Gastroesophageal sphincter (tissue), 3 donors: ENCODE results near the gene INCENP.

Experiments
- CTCF ChIP-seq, 4 experiments: fragments of 200-600 bp in 2 of 4; fragments of 450-650 bp in 2 of 4; sonication (generic) in 1 of 4; IDR thresholded peaks; one replicate each; pipeline ENCODE4 v1.5.1; 2017 to 2019; ENCODE audit warnings: antibody characterized with exemption in 4 of 4, mild to moderate bottlenecking in 2 of 4, moderate library complexity in 2 of 4
- POLR2A ChIP-seq, 2 donors: fragments of 450-650 bp; IDR thresholded peaks; one replicate each; pipeline ENCODE4 v1.6.1; 2017; ENCODE audit warnings: antibody characterized with exemption in 2 of 2, mild to moderate bottlenecking in 2 of 2, moderate library complexity in 1 of 2
- POLR2AphosphoS5 ChIP-seq: sonication (generic); formaldehyde crosslinking; IDR thresholded peaks from one replicate; pipeline ENCODE4 v1.6.1; 2017; ENCODE audit warnings: antibody characterized with exemption

GRCh38 chr11:62147545-62147944, 23.7 kb downstream of the INCENP start:
- no peak for TF ChIP-seq CTCF (IDR thresholded peaks at IDR 0.05)
- TF ChIP-seq POLR2A (IDR thresholded peaks at IDR 0.05): no peak
- TF ChIP-seq POLR2AphosphoS5: no peak
